Coronary artery (tissue), 2 donors: ENCODE measurements around the gene RABIF.

Source experiments
- DNase-seq: peaks from one replicate; pipeline ENCODE4 v3.0.0-alpha.2; 2017; ENCODE audit warnings: low spot score
- H3K27ac ChIP-seq, 2 donors: fragments of 200-600 bp; sonication (generic); one replicate each; pipeline ENCODE4 v1.5.1; 2016 to 2019
- H3K4me3 ChIP-seq: fragments of 200-600 bp; sonication (generic); 2 replicates; pipeline ENCODE4 v1.5.1; 2016; ENCODE audit warnings: mild to moderate bottlenecking, moderate library complexity
- TF ChIP-seq, protein P1 (sequence below): fragments of 200-600 bp; sonication (generic); IDR thresholded peaks from one replicate; pipeline ENCODE4 v1.5.1; 2019; ENCODE audit warnings: antibody characterized with exemption

The RABIF gene

DNA sequence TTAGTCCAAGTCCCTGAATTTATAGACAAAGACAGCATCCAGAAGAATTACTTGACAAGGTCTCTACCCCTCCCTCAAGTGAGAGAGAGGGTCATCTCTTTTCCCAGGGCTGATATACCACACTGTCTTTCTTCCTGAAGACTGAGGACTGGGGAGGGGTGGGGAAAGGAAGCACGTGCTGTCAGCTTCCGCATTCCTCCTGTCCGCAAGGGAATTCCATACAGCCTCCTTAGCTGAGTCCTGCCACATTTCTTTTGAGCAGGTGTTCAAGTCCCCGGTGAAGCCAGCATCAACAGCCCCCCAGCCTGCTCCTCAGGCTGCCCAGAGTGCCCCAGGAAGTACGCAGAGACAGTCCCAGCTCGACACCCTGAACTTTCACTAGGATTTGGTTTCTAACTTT is 44.0 kb downstream of the RABIF start:
- no peak overlapping the region for H3K4me3 ChIP-seq
- H3K27ac ChIP-seq: no peak overlapping the region
- TF ChIP-seq, protein P1, sequence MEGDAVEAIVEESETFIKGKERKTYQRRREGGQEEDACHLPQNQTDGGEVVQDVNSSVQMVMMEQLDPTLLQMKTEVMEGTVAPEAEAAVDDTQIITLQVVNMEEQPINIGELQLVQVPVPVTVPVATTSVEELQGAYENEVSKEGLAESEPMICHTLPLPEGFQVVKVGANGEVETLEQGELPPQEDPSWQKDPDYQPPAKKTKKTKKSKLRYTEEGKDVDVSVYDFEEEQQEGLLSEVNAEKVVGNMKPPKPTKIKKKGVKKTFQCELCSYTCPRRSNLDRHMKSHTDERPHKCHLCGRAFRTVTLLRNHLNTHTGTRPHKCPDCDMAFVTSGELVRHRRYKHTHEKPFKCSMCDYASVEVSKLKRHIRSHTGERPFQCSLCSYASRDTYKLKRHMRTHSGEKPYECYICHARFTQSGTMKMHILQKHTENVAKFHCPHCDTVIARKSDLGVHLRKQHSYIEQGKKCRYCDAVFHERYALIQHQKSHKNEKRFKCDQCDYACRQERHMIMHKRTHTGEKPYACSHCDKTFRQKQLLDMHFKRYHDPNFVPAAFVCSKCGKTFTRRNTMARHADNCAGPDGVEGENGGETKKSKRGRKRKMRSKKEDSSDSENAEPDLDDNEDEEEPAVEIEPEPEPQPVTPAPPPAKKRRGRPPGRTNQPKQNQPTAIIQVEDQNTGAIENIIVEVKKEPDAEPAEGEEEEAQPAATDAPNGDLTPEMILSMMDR: no peak
- no peak for DNase-seq

DNA sequence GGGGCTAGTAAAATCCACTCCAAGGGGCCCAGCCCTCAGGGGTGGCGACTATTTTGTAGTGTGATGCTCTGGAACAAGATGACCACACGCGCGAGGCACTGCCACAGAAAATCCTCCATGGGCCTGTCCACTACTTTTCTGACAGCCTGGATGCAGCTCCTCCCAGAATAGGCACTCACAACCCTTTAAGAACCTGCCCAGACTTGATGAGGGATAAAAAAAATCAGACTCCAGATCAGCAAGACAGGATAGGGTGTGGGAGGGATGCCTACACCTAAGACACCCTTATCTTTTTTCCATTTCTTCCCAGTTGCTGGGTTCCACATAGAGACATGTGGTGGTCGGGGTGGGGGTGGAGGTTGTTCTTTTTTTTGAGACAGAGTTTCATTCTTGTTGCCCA is 44.7 kb downstream of the RABIF start:
- Histone ChIP-seq H3K4me3 (no peak overlapping the region), H3K27ac (no peak overlapping the region)
- TF ChIP-seq, protein P1: no peak
- DNase-seq: no peak

DNA sequence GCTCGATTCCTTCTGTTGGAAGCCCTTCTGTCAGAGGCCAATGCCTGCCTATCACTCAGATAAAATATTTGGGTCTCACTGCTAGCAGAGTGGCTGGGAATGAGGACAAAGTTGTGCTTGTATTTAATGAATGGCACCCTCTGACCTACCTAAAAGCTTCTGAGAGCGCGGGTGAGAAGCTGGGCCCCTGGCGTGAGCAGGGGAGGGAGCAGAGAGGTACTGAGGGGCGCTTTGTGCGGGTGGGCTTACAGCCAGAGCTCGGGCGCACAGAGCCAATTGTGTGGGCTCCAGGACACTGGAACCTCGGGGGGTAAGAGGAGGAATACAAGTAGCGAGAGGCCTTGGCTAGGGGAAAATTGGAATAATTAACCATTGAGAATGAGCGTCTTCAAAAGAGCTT is 45.9 kb downstream of the RABIF start:
- H3K27ac ChIP-seq: no peak overlapping the region
- DNase-seq: no peak
- TF ChIP-seq, protein P1: no peak
- no peak overlapping the region for H3K4me3 ChIP-seq

DNA sequence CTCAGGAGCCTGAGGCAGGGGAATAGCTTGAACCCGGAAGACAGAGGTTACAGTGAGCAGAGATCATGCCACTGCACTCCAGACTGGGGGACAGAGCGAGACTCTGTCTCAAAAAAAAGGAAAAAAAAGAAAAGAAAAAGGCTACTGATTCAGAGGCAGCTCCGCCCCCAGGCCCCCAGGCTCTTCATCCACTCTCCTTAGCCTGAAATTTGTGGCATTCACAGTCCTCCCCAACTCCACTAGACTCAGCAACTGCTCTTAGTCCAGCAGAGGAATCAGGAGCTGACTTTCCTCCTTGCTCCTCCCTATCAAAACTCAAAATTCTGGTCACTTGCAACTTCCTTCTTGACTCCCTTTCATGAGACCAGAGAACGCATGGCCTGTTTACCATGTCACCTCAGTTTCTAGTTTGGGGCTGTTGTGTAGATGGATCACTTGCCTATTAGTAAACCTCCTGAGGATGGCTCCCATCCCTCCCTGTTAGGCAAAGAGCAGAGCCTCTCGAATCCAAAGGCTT is 51.1 kb downstream of the RABIF start:
- TF ChIP-seq, protein P1: no peak
- Histone ChIP-seq H3K27ac (no peak overlapping the region), H3K4me3 (no peak overlapping the region)
- no peak for DNase-seq

DNA sequence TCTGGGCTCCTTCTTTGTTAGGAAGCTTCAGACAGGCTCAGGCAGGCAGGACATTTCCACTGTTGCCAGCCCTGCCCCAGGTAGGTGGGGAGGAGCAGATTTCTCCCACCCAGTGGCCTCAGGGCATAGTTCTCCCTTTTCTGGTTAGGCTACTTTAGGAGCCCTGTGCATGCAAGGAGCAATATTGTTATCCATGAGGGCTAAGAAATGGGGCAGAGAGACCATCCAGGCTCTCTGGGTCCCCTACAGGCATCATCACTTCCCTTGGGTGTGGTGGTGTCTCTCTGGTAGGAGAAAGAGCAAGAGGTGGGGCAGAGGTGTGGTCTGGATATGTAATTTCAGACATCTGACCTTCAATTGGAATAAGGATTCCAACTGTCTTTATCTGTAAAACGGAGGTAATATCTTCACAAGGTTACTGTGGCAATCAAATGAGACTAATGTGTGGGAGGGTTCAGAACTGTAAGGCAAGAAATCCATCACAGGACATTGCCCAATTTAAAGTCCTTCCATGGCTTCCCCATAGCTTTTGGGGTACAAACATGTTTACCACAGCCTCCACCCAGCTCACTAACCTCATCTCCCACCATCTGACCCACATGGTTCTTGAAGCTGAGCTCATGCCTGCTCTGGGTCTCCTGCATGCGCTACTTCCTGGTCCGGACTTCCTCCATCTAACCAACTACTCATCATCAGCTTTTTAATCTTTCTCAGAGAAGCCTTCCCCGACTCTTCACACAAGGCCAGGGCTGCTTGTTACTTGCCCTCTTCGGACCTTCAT is 52.1 kb downstream of the RABIF start:
- no peak overlapping the region for H3K27ac ChIP-seq
- TF ChIP-seq, protein P1: no peak
- H3K4me3 ChIP-seq: no peak overlapping the region
- no peak for DNase-seq

DNA sequence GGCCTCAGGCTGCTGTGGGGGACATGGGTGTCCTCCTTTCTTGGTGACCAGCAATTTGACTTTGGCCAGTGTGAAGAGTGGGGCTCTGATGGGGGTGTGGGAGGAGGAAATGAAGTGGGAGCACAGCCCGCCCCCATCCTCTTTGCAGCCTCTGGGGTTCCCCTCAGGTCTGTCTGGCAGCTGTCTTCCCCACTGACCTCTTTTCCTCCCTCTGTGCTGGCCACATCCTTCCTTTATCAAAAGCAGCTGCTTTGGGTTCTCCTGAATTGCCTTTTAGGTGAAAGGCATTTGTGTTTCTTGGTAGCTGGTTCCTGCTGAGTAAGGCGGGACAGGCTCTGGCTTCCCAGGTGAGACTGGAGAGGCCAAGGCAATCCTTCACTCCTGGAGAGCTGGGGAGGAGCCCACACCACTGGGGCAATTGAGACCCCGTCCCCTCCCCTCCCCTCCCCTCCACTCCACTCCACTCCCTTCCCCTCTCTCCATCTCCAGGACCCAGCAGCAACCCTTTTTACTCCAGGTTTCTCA is 53.3 kb downstream of the RABIF start:
- DNase-seq: no peak
- no peak overlapping the region for H3K27ac ChIP-seq
- TF ChIP-seq, protein P1: no peak
- H3K4me3 ChIP-seq: no peak overlapping the region
